GM12892 (cell line): ENCODE data around the gene SERINC5.

Experiments used
- POLR2A ChIP-seq: IDR thresholded peaks from 2 replicates; pipeline ENCODE4 v1.6.1; 2011; ENCODE audit warnings: low read depth, low read length, control low read depth
- TAF1 ChIP-seq: IDR thresholded peaks from 2 replicates; pipeline ENCODE4 v1.6.1; 2011; ENCODE audit warnings: low read depth, mild to moderate bottlenecking, control low read depth, low read length, borderline replicate concordance

- no peak for TF ChIP-seq TAF1
- no peak for TF ChIP-seq POLR2A
These were observed 40.3 kb downstream of the SERINC5 start for GRCh38 chr5:80215523-80215922.
